GM23338 (cell line): Measurements from ENCODE around the gene PDE3A. TPM values are rescaled to one million over a fixed set of nuclear protein-coding genes. Genes with fewer than 3 reads are reported as not detected.

Experiments used
- ATAC-seq: fragments of 200-7000 bp; cut with Tn5 transposase; 3 replicates; pipeline ENCODE4 v1.9.1; 2020
- DNase-seq: peaks from one replicate; pipeline ENCODE4 v3.0.0-alpha.2; 2015; ENCODE audit warnings: low spot score
- H2AFZ ChIP-seq: fragments of 200-600 bp; sonication (generic); 2 replicates; pipeline ENCODE4 v1.8.0; 2016; ENCODE audit warnings: antibody characterized with exemption, mild to moderate bottlenecking, moderate library complexity
- H3F3A ChIP-seq: fragments of 200-600 bp; sonication (generic); replicated peaks from 2 replicates; pipeline ENCODE4 v1.8.0; 2017; ENCODE audit warnings: antibody characterized with exemption, mixed run types, low read depth
- H3K27ac ChIP-seq: fragments of 200-600 bp; sonication (generic); 2 replicates; pipeline ENCODE4 v1.6.1; 2016; ENCODE audit warnings: low read depth
- H3K27me3 ChIP-seq: fragments of 200-600 bp; sonication (generic); 2 replicates; pipeline ENCODE4 v1.8.0; 2016; ENCODE audit warnings: mild to moderate bottlenecking, mixed run types, moderate library complexity; ENCODE audit not compliant: insufficient read depth
- H3K36me3 ChIP-seq: fragments of 200-600 bp; sonication (generic); 2 replicates; pipeline ENCODE4 v1.8.0; 2016; ENCODE audit warnings: mild to moderate bottlenecking; ENCODE audit not compliant: insufficient read depth
- H3K4me1 ChIP-seq: fragments of 200-600 bp; sonication (generic); 2 replicates; pipeline ENCODE4 v1.8.0; 2016; ENCODE audit warnings: mild to moderate bottlenecking, moderate library complexity; ENCODE audit not compliant: insufficient read depth
- H3K4me2 ChIP-seq: fragments of 200-600 bp; sonication (generic); 2 replicates; pipeline ENCODE4 v1.7.1; 2017; ENCODE audit warnings: mixed run types
- H3K4me3 ChIP-seq: fragments of 200-600 bp; sonication (generic); 2 replicates; pipeline ENCODE4 v1.6.1; 2016; ENCODE audit warnings: mixed run types
- H3K79me2 ChIP-seq: fragments of 200-600 bp; sonication (generic); replicated peaks from 2 replicates; pipeline ENCODE4 v1.8.0; 2017; ENCODE audit warnings: mild to moderate bottlenecking; ENCODE audit not compliant: insufficient read depth
- H3K9me2 ChIP-seq: fragments of 200-600 bp; sonication (generic); 2 replicates; pipeline ENCODE4 v1.8.0; 2017; ENCODE audit not compliant: insufficient read depth
- H4K20me1 ChIP-seq: fragments of 200-600 bp; sonication (generic); replicated peaks from 2 replicates; pipeline ENCODE4 v1.8.0; 2017; ENCODE audit warnings: mild to moderate bottlenecking; ENCODE audit not compliant: insufficient read depth
- H3K27ac Mint-ChIP-seq: 2 replicates; pipeline ENCODE4 v1.8.0; 2020; ENCODE audit warnings: inconsistent platforms, mild to moderate bottlenecking, moderate library complexity, mixed read lengths
- H3K27me3 Mint-ChIP-seq: 3 replicates; pipeline ENCODE4 v1.8.0; 2022; ENCODE audit warnings: low read depth, mild to moderate bottlenecking, moderate library complexity, mixed read lengths, inconsistent platforms; ENCODE audit not compliant: insufficient read depth, poor library complexity
- H3K36me3 Mint-ChIP-seq: 3 replicates; pipeline ENCODE4 v1.8.0; 2021; ENCODE audit warnings: low read depth, mild to moderate bottlenecking, inconsistent platforms, moderate library complexity, mixed read lengths
- H3K4me1 Mint-ChIP-seq: 3 replicates; pipeline ENCODE4 v1.8.0; 2020; ENCODE audit warnings: mild to moderate bottlenecking, inconsistent platforms, mixed read lengths
- H3K4me3 Mint-ChIP-seq: 3 replicates; pipeline ENCODE4 v1.8.0; 2021; ENCODE audit warnings: moderate library complexity, mild to moderate bottlenecking, inconsistent platforms, mixed read lengths
- H3K9me3 Mint-ChIP-seq: 3 replicates; pipeline ENCODE4 v1.8.0; 2020; ENCODE audit warnings: moderate library complexity, mild to moderate bottlenecking, inconsistent platforms, mixed read lengths
- CREB1 ChIP-seq: fragments of 250-450 bp; sonication (Bioruptor Pico); IDR thresholded peaks from 2 replicates; pipeline ENCODE4 v1.5.0; 2020; ENCODE audit warnings: low read depth, mild to moderate bottlenecking, moderate library complexity
- CTCF ChIP-seq, 2 experiments: fragments of 200-600 bp in 1 of 2; sonication (generic) in 1 of 2; conservative IDR thresholded peaks; 2 replicates each; pipeline versions ENCODE4 v1.5.1 to v1.6.1; 2016 to 2017; ENCODE audit warnings: antibody characterized with exemption in 2 of 2, low read depth in 2 of 2, mild to moderate bottlenecking in 2 of 2, moderate library complexity in 1 of 2
- ETS1 ChIP-seq: IDR thresholded peaks from 2 replicates; pipeline ENCODE4 v1.6.1; 2016; ENCODE audit warnings: antibody characterized with exemption
- EZH2 ChIP-seq: fragments of 200-600 bp; sonication (generic); IDR thresholded peaks from one replicate; pipeline ENCODE4 v1.8.0; 2017; ENCODE audit warnings: antibody characterized with exemption, mild to moderate bottlenecking, low read depth; ENCODE audit not compliant: unreplicated experiment
- EZH2phosphoT487 ChIP-seq: fragments of 200-600 bp; sonication (generic); IDR thresholded peaks from one replicate; pipeline ENCODE4 v1.8.1; 2018; ENCODE audit warnings: antibody characterized with exemption; ENCODE audit not compliant: unreplicated experiment
- JUNB ChIP-seq: IDR thresholded peaks from one replicate; pipeline ENCODE4 v1.6.1; 2016; ENCODE audit warnings: antibody characterized with exemption; ENCODE audit not compliant: unreplicated experiment
- NANOG ChIP-seq: IDR thresholded peaks from 2 replicates; pipeline ENCODE4 v1.6.1; 2016; ENCODE audit warnings: antibody characterized with exemption, borderline replicate concordance
- POLR2AphosphoS5 ChIP-seq: IDR thresholded peaks from 2 replicates; pipeline ENCODE4 v1.6.1; 2016; ENCODE audit warnings: antibody characterized with exemption, low read depth
- REST ChIP-seq: IDR thresholded peaks from one replicate; pipeline ENCODE4 v1.6.1; 2018; ENCODE audit warnings: antibody characterized with exemption; ENCODE audit not compliant: unreplicated experiment
- STAT1 ChIP-seq: IDR thresholded peaks from one replicate; pipeline ENCODE4 v1.6.1; 2016; ENCODE audit warnings: antibody characterized with exemption; ENCODE audit not compliant: unreplicated experiment
- ZNF114 ChIP-seq: fragments of 250-450 bp; sonication (Bioruptor Pico); IDR thresholded peaks from 2 replicates; pipeline ENCODE4 v1.5.0; 2020; ENCODE audit warnings: mild to moderate bottlenecking, moderate library complexity
- ZNF331 ChIP-seq: fragments of 250-450 bp; sonication (Bioruptor Pico); IDR thresholded peaks from 2 replicates; pipeline ENCODE4 v1.5.0; 2020; ENCODE audit warnings: low read depth, mild to moderate bottlenecking, moderate library complexity
- polyA plus RNA-seq: library from polyadenylated mRNA; unstranded; fragments of >200 nt; fragmentation: Nextera tagmentation; extraction: Ambion mirVana; gene quantifications from 2 replicates; pipeline ENCODE4 v1.2.1, GENCODE V29; 2016
- total RNA-seq: library from RNA; depleted of rRNA; stranded (reverse); fragments of >200 nt; shearing (Covaris generic); gene quantifications from 2 replicates; pipeline ENCODE4 v1.2.3, GENCODE V29; 2014
- TF ChIP-seq, protein P1 (sequence below): fragments of 250-450 bp; sonication (Bioruptor Pico); IDR thresholded peaks from 2 replicates; pipeline ENCODE4 v1.5.0; 2020; ENCODE audit warnings: mild to moderate bottlenecking, moderate library complexity

The PDE3A gene
- total and polyA plus RNA-seq, 2 experiments from 2014 or later, result 2.7 to 9.2 TPM

DNA sequence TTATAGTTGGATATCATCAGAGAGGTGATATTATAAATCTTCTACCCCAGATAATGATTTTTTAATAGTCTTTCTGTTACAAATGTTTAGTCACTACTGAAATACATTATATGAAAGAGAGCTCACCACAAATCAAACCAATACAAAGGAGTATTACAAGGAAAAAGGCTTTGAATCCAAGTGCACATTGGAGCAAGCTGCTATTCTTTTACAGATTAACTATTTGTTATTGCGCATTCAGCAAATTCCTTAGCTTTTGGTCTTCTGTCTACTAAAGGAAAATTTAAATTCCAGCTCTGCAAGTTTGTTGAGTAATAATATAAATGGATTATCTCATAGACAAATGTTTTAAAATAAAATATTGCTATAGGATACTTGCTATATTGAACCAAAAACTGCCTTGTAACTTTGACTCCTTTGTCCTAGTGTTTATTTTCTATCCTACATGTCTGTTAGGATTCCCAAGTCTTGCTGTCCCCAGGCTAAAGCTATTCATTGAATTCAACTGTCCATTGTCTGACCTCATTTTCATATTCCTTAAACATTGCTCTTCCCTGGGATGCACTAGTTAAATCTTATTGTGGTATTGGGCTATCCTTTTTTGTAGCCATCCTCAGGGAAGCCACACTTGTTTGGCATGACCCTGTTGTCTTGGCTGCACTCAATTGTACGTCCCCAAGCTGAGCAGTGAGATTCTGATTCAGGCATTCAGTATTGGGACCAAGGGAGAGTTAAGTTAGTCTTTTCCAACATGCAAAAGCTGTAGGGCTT lies 41.5 kb downstream of the PDE3A start:
- peak overlapping the region; percentile 56 for H3K27ac Mint-ChIP-seq

More for the DNA sequence above, 41.5 kb downstream of the PDE3A start:
- Histone ChIP-seq H3K9me2 (no peaks in the 10 kb centered on the region), H3K27me3 (no peaks in the 10 kb centered on the region), H3K4me1 (peaks cover 50% of the 10 kb centered on the region), H3K4me2 (peak overlapping the region; percentile 3; the same call in 1 of the 2 replicates), H3K36me3 (no peaks in the 10 kb centered on the region), H3F3A (no peaks in the 10 kb centered on the region), H3K4me3 (no peak overlapping the region), H3K27ac (peak overlapping the region; percentile 13), H2AFZ (no peak overlapping the region), H3K79me2 (no peaks in the 10 kb centered on the region), H4K20me1 (no peaks in the 10 kb centered on the region)
- no peaks in the 10 kb centered on the region for H3K27me3 Mint-ChIP-seq
- TF ChIP-seq ETS1, result no peak
- TF ChIP-seq ZNF114, result no peak
- TF ChIP-seq JUNB, result no peak
- no peak for TF ChIP-seq POLR2AphosphoS5
- TF ChIP-seq CTCF (conservative IDR thresholded peaks at IDR 0.05; ENCODE audit: low read depth in 2 of 2), result no peak
- TF ChIP-seq, protein P1, sequence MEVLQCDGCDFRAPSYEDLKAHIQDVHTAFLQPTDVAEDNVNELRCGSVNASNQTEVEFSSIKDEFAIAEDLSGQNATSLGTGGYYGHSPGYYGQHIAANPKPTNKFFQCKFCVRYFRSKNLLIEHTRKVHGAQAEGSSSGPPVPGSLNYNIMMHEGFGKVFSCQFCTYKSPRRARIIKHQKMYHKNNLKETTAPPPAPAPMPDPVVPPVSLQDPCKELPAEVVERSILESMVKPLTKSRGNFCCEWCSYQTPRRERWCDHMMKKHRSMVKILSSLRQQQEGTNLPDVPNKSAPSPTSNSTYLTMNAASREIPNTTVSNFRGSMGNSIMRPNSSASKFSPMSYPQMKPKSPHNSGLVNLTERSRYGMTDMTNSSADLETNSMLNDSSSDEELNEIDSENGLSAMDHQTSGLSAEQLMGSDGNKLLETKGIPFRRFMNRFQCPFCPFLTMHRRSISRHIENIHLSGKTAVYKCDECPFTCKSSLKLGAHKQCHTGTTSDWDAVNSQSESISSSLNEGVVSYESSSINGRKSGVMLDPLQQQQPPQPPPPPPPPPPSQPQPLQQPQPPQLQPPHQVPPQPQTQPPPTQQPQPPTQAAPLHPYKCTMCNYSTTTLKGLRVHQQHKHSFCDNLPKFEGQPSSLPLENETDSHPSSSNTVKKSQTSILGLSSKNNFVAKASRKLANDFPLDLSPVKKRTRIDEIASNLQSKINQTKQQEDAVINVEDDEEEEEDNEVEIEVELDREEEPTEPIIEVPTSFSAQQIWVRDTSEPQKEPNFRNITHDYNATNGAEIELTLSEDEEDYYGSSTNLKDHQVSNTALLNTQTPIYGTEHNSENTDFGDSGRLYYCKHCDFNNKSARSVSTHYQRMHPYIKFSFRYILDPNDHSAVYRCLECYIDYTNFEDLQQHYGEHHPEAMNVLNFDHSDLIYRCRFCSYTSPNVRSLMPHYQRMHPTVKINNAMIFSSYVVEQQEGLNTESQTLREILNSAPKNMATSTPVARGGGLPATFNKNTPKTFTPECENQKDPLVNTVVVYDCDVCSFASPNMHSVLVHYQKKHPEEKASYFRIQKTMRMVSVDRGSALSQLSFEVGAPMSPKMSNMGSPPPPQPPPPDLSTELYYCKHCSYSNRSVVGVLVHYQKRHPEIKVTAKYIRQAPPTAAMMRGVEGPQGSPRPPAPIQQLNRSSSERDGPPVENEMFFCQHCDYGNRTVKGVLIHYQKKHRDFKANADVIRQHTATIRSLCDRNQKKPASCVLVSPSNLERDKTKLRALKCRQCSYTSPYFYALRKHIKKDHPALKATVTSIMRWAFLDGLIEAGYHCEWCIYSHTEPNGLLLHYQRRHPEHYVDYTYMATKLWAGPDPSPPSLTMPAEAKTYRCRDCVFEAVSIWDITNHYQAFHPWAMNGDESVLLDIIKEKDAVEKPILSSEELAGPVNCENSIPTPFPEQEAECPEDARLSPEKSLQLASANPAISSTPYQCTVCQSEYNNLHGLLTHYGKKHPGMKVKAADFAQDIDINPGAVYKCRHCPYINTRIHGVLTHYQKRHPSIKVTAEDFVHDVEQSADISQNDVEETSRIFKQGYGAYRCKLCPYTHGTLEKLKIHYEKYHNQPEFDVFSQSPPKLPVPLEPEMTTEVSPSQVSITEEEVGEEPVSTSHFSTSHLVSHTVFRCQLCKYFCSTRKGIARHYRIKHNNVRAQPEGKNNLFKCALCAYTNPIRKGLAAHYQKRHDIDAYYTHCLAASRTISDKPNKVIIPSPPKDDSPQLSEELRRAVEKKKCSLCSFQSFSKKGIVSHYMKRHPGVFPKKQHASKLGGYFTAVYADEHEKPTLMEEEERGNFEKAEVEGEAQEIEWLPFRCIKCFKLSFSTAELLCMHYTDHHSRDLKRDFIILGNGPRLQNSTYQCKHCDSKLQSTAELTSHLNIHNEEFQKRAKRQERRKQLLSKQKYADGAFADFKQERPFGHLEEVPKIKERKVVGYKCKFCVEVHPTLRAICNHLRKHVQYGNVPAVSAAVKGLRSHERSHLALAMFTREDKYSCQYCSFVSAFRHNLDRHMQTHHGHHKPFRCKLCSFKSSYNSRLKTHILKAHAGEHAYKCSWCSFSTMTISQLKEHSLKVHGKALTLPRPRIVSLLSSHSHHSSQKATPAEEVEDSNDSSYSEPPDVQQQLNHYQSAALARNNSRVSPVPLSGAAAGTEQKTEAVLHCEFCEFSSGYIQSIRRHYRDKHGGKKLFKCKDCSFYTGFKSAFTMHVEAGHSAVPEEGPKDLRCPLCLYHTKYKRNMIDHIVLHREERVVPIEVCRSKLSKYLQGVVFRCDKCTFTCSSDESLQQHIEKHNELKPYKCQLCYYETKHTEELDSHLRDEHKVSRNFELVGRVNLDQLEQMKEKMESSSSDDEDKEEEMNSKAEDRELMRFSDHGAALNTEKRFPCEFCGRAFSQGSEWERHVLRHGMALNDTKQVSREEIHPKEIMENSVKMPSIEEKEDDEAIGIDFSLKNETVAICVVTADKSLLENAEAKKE (CRISPR knock-in tag), result no peak
- TF ChIP-seq ZNF331 (CRISPR knock-in tag), result no peak
- TF ChIP-seq CREB1, result no peak
- TF ChIP-seq REST, result no peak
- TF ChIP-seq EZH2, result no peak
- TF ChIP-seq STAT1, result no peak
- TF ChIP-seq NANOG, result no peak
- TF ChIP-seq EZH2phosphoT487, result no peak
- H3K36me3 Mint-ChIP-seq, result peaks cover 3% of the 10 kb centered on the region; the same call in 1 of the 3 replicates
- no peak overlapping the region for H3K4me3 Mint-ChIP-seq
- H3K4me1 Mint-ChIP-seq, result peaks cover 34% of the 10 kb centered on the region
- no peaks in the 10 kb centered on the region for H3K9me3 Mint-ChIP-seq
- ATAC-seq, result no peak
- no peak for DNase-seq
